Transverse colon (tissue), 4 donors: ENCODE data around the gene IGF2BP3. TPM values are rescaled to one million over a fixed set of nuclear protein-coding genes. Genes with fewer than 3 reads are reported as not detected.

ENCODE experiments used
- DNase-seq: peaks from one replicate; pipeline ENCODE4 v3.0.0-alpha.2; 2019
- H3K27ac ChIP-seq, 4 donors: fragments of 200-600 bp; sonication (generic); 2 replicates each; pipeline ENCODE4 v1.5.1; 2016 to 2018; ENCODE audit warnings: inconsistent platforms in 4 of 4
- H3K27me3 ChIP-seq: fragments of 200-600 bp; sonication (generic); 2 replicates; pipeline ENCODE4 v1.5.1; 2017; ENCODE audit warnings: inconsistent platforms
- H3K36me3 ChIP-seq, 4 donors: fragments of 200-600 bp; sonication (generic); 2 replicates each; pipeline ENCODE4 v1.5.1; 2017 to 2019; ENCODE audit warnings: inconsistent platforms in 4 of 4
- H3K4me1 ChIP-seq, 4 donors: fragments of 200-600 bp; sonication (generic); 2 replicates each; pipeline ENCODE4 v1.5.1; 2017 to 2020; ENCODE audit warnings: inconsistent platforms in 4 of 4
- H3K4me3 ChIP-seq, 4 donors: fragments of 200-600 bp; sonication (generic); 1 replicate in 1 of 4; 2 replicates in 3 of 4; pipeline versions ENCODE4 v1.5.1 to v1.6.1; 2017 to 2019; ENCODE audit warnings: inconsistent platforms in 4 of 4
- H3K9me3 ChIP-seq, 2 donors: fragments of 200-600 bp; sonication (generic); 2 replicates each; pipeline ENCODE4 v1.5.1; 2017 to 2019; ENCODE audit warnings: inconsistent platforms in 2 of 2
- CTCF ChIP-seq, 5 experiments: fragments of 200-600 bp in 3 of 5; fragments of 450-650 bp in 2 of 5; sonication (generic) in 3 of 5; IDR thresholded peaks; 1 replicate in 2 of 5; 2 replicates in 3 of 5; pipeline ENCODE4 v1.5.1; 2016 to 2017; ENCODE audit warnings: antibody characterized with exemption in 5 of 5, inconsistent platforms in 3 of 5, mild to moderate bottlenecking in 2 of 5, moderate library complexity in 1 of 5
- EP300 ChIP-seq: sonication (generic); formaldehyde crosslinking; IDR thresholded peaks from one replicate; pipeline ENCODE4 v1.6.1; 2017; ENCODE audit warnings: antibody characterized with exemption, low read depth
- POLR2A ChIP-seq: fragments of 450-650 bp; IDR thresholded peaks from one replicate; pipeline ENCODE4 v1.6.1; 2016; ENCODE audit warnings: antibody characterized with exemption, mild to moderate bottlenecking, moderate library complexity
- POLR2AphosphoS5 ChIP-seq, 3 donors: sonication (generic); formaldehyde crosslinking; IDR thresholded peaks; one replicate each; pipeline ENCODE4 v1.6.1; 2016; ENCODE audit warnings: antibody characterized with exemption in 3 of 3
- WGBS, 2 donors: methylation state at CpG; one replicate each; pipeline ENCODE4 v1.1.5; 2018; ENCODE audit warnings: low coverage in 1 of 2; 5-methylcytosine and 5-hydroxymethylcytosine counted together
- in situ Hi-C, 4 donors: fragments of 200-750 bp; cut with MboI; loops; one replicate each; pipeline versions ENCODE4 v1.15.0 to v1.15.1; 2017; ENCODE audit warnings: low sequenced_read_pairs in 3 of 4, low pct_ligation_motif_present in 1 of 4, low pct_unique_long_range_greater_than_20kb in 1 of 4
- intact Hi-C: fragments of 100-400 bp; cut with DNase I; formaldehyde crosslinking; loops from one replicate; pipeline ENCODE4 v1.15.1; 2023; ENCODE audit warnings: low total_unique reads
- small RNA-seq, 4 donors: library from RNA; depleted of rRNA; stranded (forward); fragments of <200 nt; gene quantifications; one replicate each; pipeline ENCODE3, GENCODE V24; 2016
- total RNA-seq, 4 donors: library from RNA; depleted of rRNA; stranded (reverse); fragments of >200 nt; gene quantifications; one replicate each; pipeline ENCODE4 v1.1.0, GENCODE V29; 2016

Gene IGF2BP3
- total RNA-seq, 4 donors from 2014 or later, result 0.41 to 0.64 TPM; not detected in 2

- no peak overlapping the region for H3K27ac ChIP-seq
- WGBS, 2 donors, result 81 to 84% methylated on average over 10 of the region's 10 CpGs
- H3K27me3 ChIP-seq, result peaks cover 5% of the 10 kb centered on the region
- no peak overlapping the region for H3K4me3 ChIP-seq
- H3K36me3 ChIP-seq, result no peaks in the 10 kb centered on the region
- no peaks in the 10 kb centered on the region for H3K9me3 ChIP-seq
- H3K4me1 ChIP-seq, result no peaks in the 10 kb centered on the region
- TF ChIP-seq EP300, result no peak
- TF ChIP-seq POLR2A, result no peak
- TF ChIP-seq POLR2AphosphoS5 (IDR thresholded peaks at IDR 0.05), result no peak
- TF ChIP-seq CTCF (IDR thresholded peaks at IDR 0.05), result no peak
- intact Hi-C loops, result no loop called here
- in situ Hi-C loops, result no loop called here
- DNase-seq, result no peak
These were observed 209.9 kb downstream of the IGF2BP3 start for GRCh38 chr7:23260371-23260770.

Small RNAs within 50 kb of the gene (small RNA-seq; reads per million reads assigned to genes)
- gene AC079780.1 (0 reads per million in 4 donors), gene RF00019 (0 reads per million in 4 donors), gene RNU7-143P (0 reads per million in 4 donors), gene SNORD65C (0 reads per million in 4 donors)

Other genes starting within 250 kb of the IGF2BP3 start
- gene GPNMB, start 223.7 kb downstream of the IGF2BP3 start, total RNA-seq, result 10 to 100 TPM in 3 of 4 donors, 1 to 10 TPM in 1; 8.0 to 36.5 (median 27.1) TPM
- gene MALSU1, start 171.2 kb downstream of the IGF2BP3 start, total RNA-seq, result 100 to 1,000 TPM in 1 of 4 donors, 10 to 100 TPM in 2, not detected in 1; 26.2 to 165 (median 50.1) TPM
- gene TRA2A, start 61.5 kb upstream of the IGF2BP3 start, total RNA-seq, result 100 to 1,000 TPM in 2 of 4 donors, 10 to 100 TPM in 2; 31.7 to 199 (median 111) TPM
- 10 to 100 TPM in 3 of 4 donors, not detected in 1; 14.5 to 22.8 (median 14.6) TPM for gene CCDC126, start 126.9 kb upstream of the IGF2BP3 start, total RNA-seq
- gene FAM221A, start 209.7 kb upstream of the IGF2BP3 start, total RNA-seq, result 10 to 100 TPM in 3 of 4 donors, 1 to 10 TPM in 1; 7.5 to 18.4 (median 13.1) TPM
- gene STK31, start 239.7 kb upstream of the IGF2BP3 start, total RNA-seq, result under 1 TPM; 0.37 to 0.95 (median 0.67) TPM